Mesendoderm (in vitro differentiated cells): ENCODE results near the gene TM7SF2.

ENCODE experiments used
- DNase-seq: peaks from one replicate; pipeline ENCODE4 v3.0.0; 2013
- H2AK5ac ChIP-seq: 2 replicates; pipeline ENCODE4 v1.6.1; 2013; ENCODE audit warnings: low read length, inconsistent platforms
- H2BK120ac ChIP-seq: 2 replicates; pipeline ENCODE4 v1.6.1; 2013; ENCODE audit warnings: low read depth, mild to moderate bottlenecking, low read length, moderate library complexity, mixed read lengths
- H2BK15ac ChIP-seq: replicated peaks from 2 replicates; pipeline ENCODE4 v1.6.1; 2013; ENCODE audit warnings: low read depth, mild to moderate bottlenecking, moderate library complexity
- H2BK5ac ChIP-seq: 2 replicates; pipeline ENCODE4 v1.6.1; 2013; ENCODE audit warnings: low read length, inconsistent platforms
- H3K18ac ChIP-seq: 2 replicates; pipeline ENCODE4 v1.6.1; 2013; ENCODE audit warnings: mild to moderate bottlenecking, low read length, mixed read lengths
- H3K23ac ChIP-seq: one replicate; pipeline ENCODE4 v1.6.1; 2013; ENCODE audit warnings: low read length
- H3K27ac ChIP-seq: 2 replicates; pipeline ENCODE4 v1.5.1; 2013; ENCODE audit warnings: low read depth, mild to moderate bottlenecking, inconsistent platforms, low read length, moderate library complexity
- H3K27me3 ChIP-seq: 2 replicates; pipeline ENCODE4 v1.6.1; 2013; ENCODE audit warnings: low read length, control low read depth, mild to moderate bottlenecking, inconsistent platforms; ENCODE audit not compliant: insufficient read depth, poor library complexity
- H3K36me3 ChIP-seq: 2 replicates; pipeline ENCODE4 v1.6.1; 2013; ENCODE audit warnings: low read length, inconsistent platforms; ENCODE audit not compliant: control insufficient read depth, insufficient read depth
- H3K4ac ChIP-seq: one replicate; pipeline ENCODE4 v1.6.1; 2013; ENCODE audit warnings: low read depth, mild to moderate bottlenecking, low read length, moderate library complexity
- H3K4me1 ChIP-seq: 2 replicates; pipeline ENCODE4 v1.6.1; 2013; ENCODE audit warnings: low read depth, low read length, inconsistent platforms; ENCODE audit not compliant: control insufficient read depth
- H3K4me2 ChIP-seq: 2 replicates; pipeline ENCODE4 v1.6.1; 2013; ENCODE audit warnings: low read length
- H3K4me3 ChIP-seq: 2 replicates; pipeline ENCODE4 v1.5.1; 2013; ENCODE audit warnings: mild to moderate bottlenecking, low read length
- H3K56ac ChIP-seq: one replicate; pipeline ENCODE4 v1.6.1; 2013; ENCODE audit warnings: low read length
- H3K79me1 ChIP-seq: 2 replicates; pipeline ENCODE4 v1.6.1; 2013; ENCODE audit warnings: low read length, inconsistent platforms
- H3K79me2 ChIP-seq: 2 replicates; pipeline ENCODE4 v1.6.1; 2013; ENCODE audit warnings: mild to moderate bottlenecking, low read length; ENCODE audit not compliant: control insufficient read depth, insufficient read depth
- H3K9ac ChIP-seq: 2 replicates; pipeline ENCODE4 v1.6.1; 2013; ENCODE audit warnings: low read length, inconsistent platforms
- H4K5ac ChIP-seq: one replicate; pipeline ENCODE4 v1.6.1; 2013; ENCODE audit warnings: low read length
- H4K8ac ChIP-seq: one replicate; pipeline ENCODE4 v1.6.1; 2013; ENCODE audit warnings: low read depth, mild to moderate bottlenecking, control low read depth, low read length, moderate library complexity
- WGBS: extraction: QIAGEN DNeasy Blood & Tissue Kit; methylation state at CpG from one replicate; pipeline ENCODE4 v1.1.7; 2013; ENCODE audit warnings: low lambda C conversion rate, missing lambda C conversion rate; ENCODE audit not compliant: insufficient coverage; ENCODE audit errors: extremely low coverage; 5-methylcytosine and 5-hydroxymethylcytosine counted together

Gene TM7SF2

DNA sequence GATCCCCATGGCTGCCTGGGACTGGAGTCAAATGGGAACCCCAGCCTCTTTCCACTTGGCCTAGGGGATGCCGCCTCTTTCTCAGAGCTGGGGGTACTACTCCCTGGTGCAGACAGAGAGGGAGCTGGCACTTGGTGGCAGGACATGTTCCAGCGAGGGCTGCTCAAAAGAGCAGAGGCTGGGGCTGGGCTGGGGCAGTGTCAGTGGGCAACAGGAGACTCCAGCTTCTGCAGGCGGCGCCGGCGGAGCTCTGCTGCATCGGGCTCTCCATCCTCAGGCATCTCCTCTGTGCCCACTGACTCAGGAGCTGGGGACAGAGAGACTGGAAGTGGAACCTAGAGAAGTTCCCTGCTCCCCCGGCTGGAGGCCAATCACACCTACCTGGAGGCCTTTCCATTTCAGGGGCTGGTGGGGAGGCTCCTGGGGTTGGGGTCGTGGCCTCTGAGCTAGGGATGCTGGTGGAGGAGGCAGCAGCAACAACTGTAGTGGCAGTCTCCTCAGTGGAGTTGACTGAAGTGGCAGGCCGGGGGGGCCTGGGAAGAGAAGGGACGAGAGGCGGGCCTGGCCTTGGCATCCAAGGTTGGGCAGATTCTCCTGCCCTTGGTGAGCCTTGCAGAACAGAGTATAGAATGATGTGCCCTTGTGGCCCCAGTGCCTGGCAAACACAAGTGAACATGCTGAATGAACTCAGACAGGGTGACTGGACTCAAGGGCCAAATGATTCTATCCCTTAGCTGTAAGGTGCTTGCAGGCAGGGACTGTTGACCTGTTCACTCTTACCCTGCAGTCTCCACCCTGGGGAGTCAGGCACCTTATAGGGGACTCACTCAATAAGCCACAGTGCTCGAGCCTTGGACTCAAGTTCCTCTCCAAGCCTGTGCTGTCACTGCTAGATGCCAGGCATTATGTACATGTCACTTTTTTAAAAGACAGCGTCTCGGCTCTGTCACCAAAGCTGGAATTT is 16.8 kb downstream of the TM7SF2 start:
- H3K4me1 ChIP-seq, result peaks cover 2% of the 10 kb centered on the region
- no peak overlapping the region for H3K18ac ChIP-seq
- peaks cover 14% of the 10 kb centered on the region for H3K79me1 ChIP-seq
- H3K9ac ChIP-seq, result no peak overlapping the region
- H3K27me3 ChIP-seq, result no peaks in the 10 kb centered on the region
- peaks cover 8% of the 10 kb centered on the region for H3K36me3 ChIP-seq
- H4K8ac ChIP-seq, result no peak overlapping the region
- no peak overlapping the region for H2BK15ac ChIP-seq
- no peak overlapping the region for H3K23ac ChIP-seq
- no peak overlapping the region for H2BK120ac ChIP-seq
- no peak overlapping the region for H3K4me2 ChIP-seq
- no peak overlapping the region for H4K5ac ChIP-seq
- H2AK5ac ChIP-seq, result no peak overlapping the region
- WGBS, result no CpG with 5 or more reads among the region's 15 CpGs
- DNase-seq, result no peak
- no peak overlapping the region for H3K27ac ChIP-seq
- no peak overlapping the region for H3K4ac ChIP-seq
- peaks cover 8% of the 10 kb centered on the region for H3K79me2 ChIP-seq
- H3K56ac ChIP-seq, result no peak overlapping the region
- H2BK5ac ChIP-seq, result no peak overlapping the region
- H3K4me3 ChIP-seq, result no peak overlapping the region

DNA sequence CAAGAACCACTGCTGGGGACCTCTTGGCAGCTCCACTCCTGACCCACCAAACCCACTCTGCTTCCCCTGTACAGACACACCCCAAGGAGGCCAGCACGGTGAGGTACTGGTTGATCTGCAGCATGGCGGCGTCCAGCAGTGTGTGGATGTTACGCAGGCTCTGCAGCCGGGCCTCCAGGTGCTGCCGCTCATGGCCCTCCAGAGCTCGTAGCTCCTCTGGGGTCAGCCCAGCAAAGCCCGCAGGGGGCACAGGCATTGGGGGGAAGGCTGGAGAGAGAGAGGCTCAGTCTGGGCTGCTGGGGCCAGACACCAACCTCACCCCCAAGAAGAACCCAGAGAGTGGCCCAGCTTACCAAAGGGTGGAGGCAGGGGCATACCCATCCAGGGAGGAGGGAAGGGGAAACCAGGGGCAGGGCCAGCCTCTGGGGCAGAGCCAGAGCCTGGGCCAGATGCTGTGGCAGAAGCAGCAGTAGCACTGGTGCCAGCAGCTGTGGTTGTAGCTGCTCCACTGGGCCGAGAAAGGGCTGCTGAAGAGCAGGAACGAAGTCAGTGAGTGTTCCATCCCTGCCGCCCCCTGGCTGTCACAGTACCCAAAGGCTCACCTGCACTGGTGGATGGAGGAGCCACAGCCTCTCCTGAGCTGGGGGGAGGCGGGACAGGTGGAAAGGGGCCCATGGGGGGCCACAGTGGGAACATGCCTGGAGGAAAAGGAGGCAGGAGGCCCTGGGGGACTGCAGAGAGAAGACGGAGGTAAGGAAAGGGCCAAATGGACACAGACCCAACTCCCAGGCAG is 18.2 kb downstream of the TM7SF2 start:
- Histone ChIP-seq H3K18ac (no peak overlapping the region), H4K8ac (no peak overlapping the region), H2BK15ac (no peak overlapping the region), H3K56ac (no peak overlapping the region), H3K79me2 (peaks cover 13% of the 10 kb centered on the region), H2AK5ac (no peak overlapping the region), H2BK5ac (no peak overlapping the region), H3K27me3 (no peaks in the 10 kb centered on the region), H3K36me3 (peaks cover 8% of the 10 kb centered on the region), H3K9ac (no peak overlapping the region), H4K5ac (no peak overlapping the region), H3K79me1 (peaks cover 16% of the 10 kb centered on the region), H3K23ac (no peak overlapping the region), H3K4me1 (peaks cover 2% of the 10 kb centered on the region), H2BK120ac (no peak overlapping the region), H3K4me3 (no peak overlapping the region), H3K4me2 (no peak overlapping the region), H3K4ac (no peak overlapping the region), H3K27ac (no peak overlapping the region)
- WGBS, result no CpG with 5 or more reads among the region's 13 CpGs
- no peak for DNase-seq

DNA sequence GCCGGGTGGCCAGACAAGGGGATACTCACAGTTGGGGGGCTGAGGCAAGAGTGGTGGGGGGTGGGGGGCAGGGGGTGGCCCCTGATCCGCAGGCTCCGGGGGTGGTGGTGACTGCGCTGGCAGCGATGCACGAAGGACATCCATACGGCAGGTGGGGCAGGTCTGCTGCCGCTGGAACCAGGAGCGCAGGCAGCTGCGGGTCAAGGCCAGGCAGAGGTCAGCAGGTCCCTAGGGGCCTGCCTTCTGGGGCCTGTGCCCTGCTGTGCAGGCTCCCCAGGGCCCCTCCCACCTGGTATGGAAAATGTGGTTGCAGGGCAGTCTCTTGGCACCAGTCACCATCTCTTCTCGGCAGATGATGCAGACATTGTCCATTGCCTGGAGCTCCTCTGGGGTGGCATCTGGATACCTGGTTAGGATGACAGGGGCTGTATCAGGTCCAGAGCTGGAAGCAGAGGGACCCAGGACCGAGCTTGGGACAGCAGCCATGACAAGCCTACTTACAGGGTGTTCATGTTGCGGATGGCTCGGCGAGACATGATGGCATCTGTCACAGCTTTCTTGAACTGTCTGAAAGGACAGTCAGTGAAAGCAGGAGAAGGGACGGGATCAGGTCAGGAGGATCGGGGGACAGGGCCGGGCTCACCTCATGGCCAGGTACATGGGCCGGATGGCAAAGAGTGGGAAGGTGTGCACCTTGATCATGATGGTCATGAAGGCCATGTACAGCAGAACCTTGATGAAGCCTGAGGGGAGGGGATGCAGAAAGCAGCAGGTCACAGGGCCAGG is 19.2 kb downstream of the TM7SF2 start:
- no peak overlapping the region for H4K8ac ChIP-seq
- H2BK120ac ChIP-seq, result no peak overlapping the region
- DNase-seq, result no peak
- peaks cover 13% of the 10 kb centered on the region for H3K79me2 ChIP-seq
- H3K4me3 ChIP-seq, result no peak overlapping the region
- H3K4ac ChIP-seq, result no peak overlapping the region
- no peak overlapping the region for H3K27ac ChIP-seq
- H4K5ac ChIP-seq, result no peak overlapping the region
- WGBS, result no CpG with 5 or more reads among the region's 19 CpGs
- no peaks in the 10 kb centered on the region for H3K27me3 ChIP-seq
- peaks cover 3% of the 10 kb centered on the region for H3K36me3 ChIP-seq
- no peak overlapping the region for H3K4me2 ChIP-seq
- no peak overlapping the region for H2BK5ac ChIP-seq
- H3K4me1 ChIP-seq, result peaks cover 2% of the 10 kb centered on the region
- H3K9ac ChIP-seq, result no peak overlapping the region
- no peak overlapping the region for H3K56ac ChIP-seq
- no peak overlapping the region for H2AK5ac ChIP-seq
- no peak overlapping the region for H2BK15ac ChIP-seq
- H3K18ac ChIP-seq, result no peak overlapping the region
- peaks cover 16% of the 10 kb centered on the region for H3K79me1 ChIP-seq
- no peak overlapping the region for H3K23ac ChIP-seq

DNA sequence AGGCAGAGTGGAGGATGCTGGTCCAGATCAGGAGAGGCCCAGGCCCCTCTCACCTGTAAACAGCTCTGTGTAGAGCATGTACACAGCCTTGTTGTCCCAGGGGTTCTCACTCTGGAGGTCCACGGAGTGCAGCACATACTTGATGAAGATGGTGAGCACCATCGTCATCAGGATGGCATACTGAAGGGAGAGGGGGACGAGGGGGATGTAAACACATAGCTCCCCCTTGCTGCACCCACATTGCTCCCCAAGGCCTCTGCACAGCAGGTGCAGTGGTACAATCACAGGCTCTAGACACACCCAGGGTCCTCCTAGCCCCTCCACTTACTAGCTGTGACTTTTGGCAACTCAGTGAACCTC is 19.7 kb downstream of the TM7SF2 start:
- Histone ChIP-seq H3K4me1 (peaks cover 2% of the 10 kb centered on the region), H3K79me1 (peaks cover 16% of the 10 kb centered on the region), H3K23ac (no peak overlapping the region), H2BK120ac (no peak overlapping the region), H3K56ac (no peak overlapping the region), H2BK15ac (no peak overlapping the region), H3K27me3 (no peaks in the 10 kb centered on the region), H3K9ac (no peak overlapping the region), H4K5ac (no peak overlapping the region), H3K36me3 (peaks cover 3% of the 10 kb centered on the region), H3K79me2 (peaks cover 13% of the 10 kb centered on the region), H2BK5ac (no peak overlapping the region), H3K18ac (no peak overlapping the region), H3K27ac (no peak overlapping the region), H4K8ac (no peak overlapping the region), H3K4ac (no peak overlapping the region), H3K4me3 (no peak overlapping the region), H3K4me2 (no peak overlapping the region), H2AK5ac (no peak overlapping the region)
- WGBS, result no CpG with 5 or more reads among the region's 3 CpGs
- no peak for DNase-seq

DNA sequence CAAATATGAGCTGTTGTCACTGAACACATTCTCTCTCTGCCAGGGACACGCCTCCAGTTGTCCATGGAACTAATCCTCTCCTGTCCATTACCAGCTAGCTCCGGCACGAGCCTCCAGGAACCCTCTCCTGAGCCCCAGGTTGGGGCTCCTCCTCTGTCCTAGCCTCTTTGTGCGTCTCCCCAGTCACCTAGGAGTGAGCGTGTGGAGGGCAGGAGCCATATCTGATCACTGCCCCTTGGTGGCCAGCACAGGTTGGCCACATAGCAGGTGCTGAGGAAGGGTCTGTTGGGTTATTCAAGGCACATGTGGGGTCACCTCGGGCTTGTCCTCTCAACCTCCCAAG is 20.2 kb downstream of the TM7SF2 start:
- Histone ChIP-seq H2BK120ac (no peak overlapping the region), H3K4ac (no peak overlapping the region), H4K8ac (no peak overlapping the region), H3K4me2 (no peak overlapping the region), H3K79me2 (peaks cover 13% of the 10 kb centered on the region), H3K27ac (no peak overlapping the region), H3K4me1 (peaks cover 2% of the 10 kb centered on the region), H3K36me3 (peaks cover 2% of the 10 kb centered on the region), H3K56ac (no peak overlapping the region), H2BK5ac (no peak overlapping the region), H3K9ac (no peak overlapping the region), H4K5ac (no peak overlapping the region), H2BK15ac (no peak overlapping the region), H3K27me3 (no peaks in the 10 kb centered on the region), H2AK5ac (no peak overlapping the region), H3K23ac (no peak overlapping the region), H3K79me1 (peaks cover 16% of the 10 kb centered on the region), H3K18ac (no peak overlapping the region), H3K4me3 (no peak overlapping the region)
- DNase-seq, result no peak
- no CpG with 5 or more reads among the region's 6 CpGs for WGBS
